ENCODE measurements around the gene PALB2. TPM values are rescaled to one million over a fixed set of nuclear protein-coding genes. Genes with fewer than 3 reads are reported as not detected.

PALB2 gene
- total and polyA plus RNA-seq, 2 experiments from 2014 or later = 24.2 to 34.0 TPM

DNA sequence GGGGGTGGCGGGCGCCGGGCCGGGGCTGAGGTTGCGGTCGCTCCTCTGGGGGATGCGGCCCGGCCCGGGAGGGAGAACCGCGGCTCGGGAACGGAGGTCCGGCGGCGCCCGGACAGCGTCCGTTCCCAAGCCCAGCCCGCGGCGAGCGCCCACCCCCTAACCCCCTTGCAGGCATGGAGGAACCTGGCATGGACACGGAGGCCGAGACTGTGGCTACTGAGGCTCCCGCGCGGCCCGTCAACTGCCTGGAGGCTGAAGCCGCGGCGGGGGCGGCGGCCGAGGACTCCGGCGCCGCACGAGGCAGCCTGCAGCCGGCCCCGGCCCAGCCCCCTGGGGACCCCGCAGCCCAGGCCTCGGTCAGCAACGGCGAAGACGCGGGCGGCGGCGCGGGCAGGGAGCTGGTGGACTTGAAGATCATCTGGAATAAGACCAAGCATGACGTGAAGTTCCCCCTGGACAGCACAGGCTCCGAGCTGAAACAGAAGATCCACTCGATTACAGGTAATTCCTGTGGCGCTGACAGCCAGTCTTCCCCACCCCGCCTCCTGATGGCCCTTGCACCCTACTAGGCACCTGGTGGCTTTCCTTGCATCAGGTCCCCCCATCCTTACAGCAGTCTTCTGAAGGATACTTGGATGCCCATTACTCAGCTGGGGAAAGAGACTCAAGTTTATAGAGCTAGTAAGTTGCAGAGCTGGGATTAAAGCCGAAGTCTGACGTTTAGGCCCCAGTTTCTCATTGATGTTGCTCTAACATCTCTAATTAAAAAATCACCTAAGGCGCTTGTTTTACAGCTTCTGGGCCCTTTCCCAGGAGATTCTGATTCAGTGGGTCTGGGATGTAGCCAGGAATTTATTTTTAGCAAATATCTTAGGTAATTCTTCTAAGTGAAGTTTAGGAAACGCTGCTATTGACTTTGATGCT lies 83.1 kb downstream of the PALB2 start (continued):
- no peak for TF ChIP-seq ZNF114 (CRISPR knock-in tag; IDR thresholded peaks at IDR 0.05)
- TF ChIP-seq JUNB (IDR thresholded peaks at IDR 0.05; ENCODE audit: unreplicated experiment) = no peak
- TF ChIP-seq EZH2phosphoT487 (IDR thresholded peaks at IDR 0.05; ENCODE audit: unreplicated experiment) = no peak
- no peak for TF ChIP-seq ZNF331 (CRISPR knock-in tag; IDR thresholded peaks at IDR 0.05; ENCODE audit: low read depth)
- TF ChIP-seq NANOG (IDR thresholded peaks at IDR 0.05; ENCODE audit: borderline replicate concordance) = no peak

DNA sequence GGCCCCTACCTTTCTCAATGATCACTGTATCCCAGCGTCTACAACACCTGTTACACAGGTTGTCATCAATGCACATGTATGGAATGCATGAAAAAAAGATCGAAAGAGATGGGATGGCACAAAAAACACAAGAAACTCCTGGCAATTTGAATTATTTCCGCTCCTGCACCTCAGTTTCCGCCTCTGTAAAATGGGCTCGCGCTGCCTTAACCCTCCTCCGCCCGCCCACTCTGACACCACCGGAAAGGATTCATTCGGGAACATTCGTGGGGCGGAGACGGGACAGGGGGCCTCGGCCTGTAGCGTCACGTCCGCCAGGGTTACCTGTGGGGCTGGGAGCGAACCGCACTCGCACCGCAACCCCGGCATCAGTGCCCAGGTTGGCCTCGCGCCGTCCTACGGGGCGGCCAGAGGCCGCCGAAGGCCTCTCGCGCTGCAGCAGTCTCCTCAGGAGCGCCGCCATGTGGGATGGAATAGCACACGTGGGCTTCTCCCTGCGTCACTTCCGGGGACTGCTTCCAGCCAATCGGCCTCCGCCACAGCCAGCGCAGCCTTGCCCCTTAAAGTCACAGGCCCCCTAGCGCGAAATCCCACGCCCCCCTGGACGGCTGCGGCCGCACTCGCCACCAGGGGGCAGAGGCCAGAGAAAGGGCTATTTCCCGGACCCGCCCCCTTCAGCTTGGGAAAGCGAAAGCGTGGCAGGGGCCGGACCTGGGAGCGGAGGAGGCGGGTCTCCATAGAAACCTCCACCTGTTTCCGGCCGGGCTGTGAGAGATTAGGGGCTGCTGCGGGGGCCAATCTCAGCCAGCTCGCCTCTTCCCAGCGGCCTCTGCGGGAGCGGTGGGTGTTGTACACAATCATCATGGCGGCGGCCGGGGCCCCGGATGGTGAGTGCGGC lies 84.0 kb downstream of the PALB2 start, which contains the start of the genes EARS2 and UBFD1:
Gene EARS2, minus strand, starts transcription at position 470 of the 898 bp plus-strand sequence. Its CDS starts 7 bp downstream, at position 463.
Gene UBFD1, plus strand, starts transcription at position 847 of the 898 bp plus-strand sequence. Its CDS starts 16 bp downstream, at position 863.
- peaks cover 42% of the 10 kb centered on the region for H3K36me3 Mint-ChIP-seq (ENCODE audit: low read depth)
- peaks cover 7% of the 10 kb centered on the region; the same call in 1 of the 3 replicates for H3K4me1 Mint-ChIP-seq
- TF ChIP-seq JUNB (IDR thresholded peaks at IDR 0.05; ENCODE audit: unreplicated experiment) = no peak
- TF ChIP-seq POLR2AphosphoS5 (IDR thresholded peaks at IDR 0.05; ENCODE audit: low read depth) = peak; percentile 61
- no peak for TF ChIP-seq EZH2phosphoT487 (IDR thresholded peaks at IDR 0.05; ENCODE audit: unreplicated experiment)
- TF ChIP-seq, protein P1, sequence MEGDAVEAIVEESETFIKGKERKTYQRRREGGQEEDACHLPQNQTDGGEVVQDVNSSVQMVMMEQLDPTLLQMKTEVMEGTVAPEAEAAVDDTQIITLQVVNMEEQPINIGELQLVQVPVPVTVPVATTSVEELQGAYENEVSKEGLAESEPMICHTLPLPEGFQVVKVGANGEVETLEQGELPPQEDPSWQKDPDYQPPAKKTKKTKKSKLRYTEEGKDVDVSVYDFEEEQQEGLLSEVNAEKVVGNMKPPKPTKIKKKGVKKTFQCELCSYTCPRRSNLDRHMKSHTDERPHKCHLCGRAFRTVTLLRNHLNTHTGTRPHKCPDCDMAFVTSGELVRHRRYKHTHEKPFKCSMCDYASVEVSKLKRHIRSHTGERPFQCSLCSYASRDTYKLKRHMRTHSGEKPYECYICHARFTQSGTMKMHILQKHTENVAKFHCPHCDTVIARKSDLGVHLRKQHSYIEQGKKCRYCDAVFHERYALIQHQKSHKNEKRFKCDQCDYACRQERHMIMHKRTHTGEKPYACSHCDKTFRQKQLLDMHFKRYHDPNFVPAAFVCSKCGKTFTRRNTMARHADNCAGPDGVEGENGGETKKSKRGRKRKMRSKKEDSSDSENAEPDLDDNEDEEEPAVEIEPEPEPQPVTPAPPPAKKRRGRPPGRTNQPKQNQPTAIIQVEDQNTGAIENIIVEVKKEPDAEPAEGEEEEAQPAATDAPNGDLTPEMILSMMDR (conservative IDR thresholded peaks at IDR 0.05; ENCODE audit: low read depth in 2 of 2) = peak; percentile 58 to 82
- no peak; the same call in 1 of the 2 replicates for TF ChIP-seq ZNF114 (CRISPR knock-in tag; IDR thresholded peaks at IDR 0.05)
- TF ChIP-seq, protein P2, sequence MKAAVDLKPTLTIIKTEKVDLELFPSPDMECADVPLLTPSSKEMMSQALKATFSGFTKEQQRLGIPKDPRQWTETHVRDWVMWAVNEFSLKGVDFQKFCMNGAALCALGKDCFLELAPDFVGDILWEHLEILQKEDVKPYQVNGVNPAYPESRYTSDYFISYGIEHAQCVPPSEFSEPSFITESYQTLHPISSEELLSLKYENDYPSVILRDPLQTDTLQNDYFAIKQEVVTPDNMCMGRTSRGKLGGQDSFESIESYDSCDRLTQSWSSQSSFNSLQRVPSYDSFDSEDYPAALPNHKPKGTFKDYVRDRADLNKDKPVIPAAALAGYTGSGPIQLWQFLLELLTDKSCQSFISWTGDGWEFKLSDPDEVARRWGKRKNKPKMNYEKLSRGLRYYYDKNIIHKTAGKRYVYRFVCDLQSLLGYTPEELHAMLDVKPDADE (IDR thresholded peaks at IDR 0.05) = peak; percentile 49; the same call in 1 of the 2 replicates
- no peak for TF ChIP-seq EZH2 (IDR thresholded peaks at IDR 0.05; ENCODE audit: low read depth, unreplicated experiment)
- TF ChIP-seq, protein P3, sequence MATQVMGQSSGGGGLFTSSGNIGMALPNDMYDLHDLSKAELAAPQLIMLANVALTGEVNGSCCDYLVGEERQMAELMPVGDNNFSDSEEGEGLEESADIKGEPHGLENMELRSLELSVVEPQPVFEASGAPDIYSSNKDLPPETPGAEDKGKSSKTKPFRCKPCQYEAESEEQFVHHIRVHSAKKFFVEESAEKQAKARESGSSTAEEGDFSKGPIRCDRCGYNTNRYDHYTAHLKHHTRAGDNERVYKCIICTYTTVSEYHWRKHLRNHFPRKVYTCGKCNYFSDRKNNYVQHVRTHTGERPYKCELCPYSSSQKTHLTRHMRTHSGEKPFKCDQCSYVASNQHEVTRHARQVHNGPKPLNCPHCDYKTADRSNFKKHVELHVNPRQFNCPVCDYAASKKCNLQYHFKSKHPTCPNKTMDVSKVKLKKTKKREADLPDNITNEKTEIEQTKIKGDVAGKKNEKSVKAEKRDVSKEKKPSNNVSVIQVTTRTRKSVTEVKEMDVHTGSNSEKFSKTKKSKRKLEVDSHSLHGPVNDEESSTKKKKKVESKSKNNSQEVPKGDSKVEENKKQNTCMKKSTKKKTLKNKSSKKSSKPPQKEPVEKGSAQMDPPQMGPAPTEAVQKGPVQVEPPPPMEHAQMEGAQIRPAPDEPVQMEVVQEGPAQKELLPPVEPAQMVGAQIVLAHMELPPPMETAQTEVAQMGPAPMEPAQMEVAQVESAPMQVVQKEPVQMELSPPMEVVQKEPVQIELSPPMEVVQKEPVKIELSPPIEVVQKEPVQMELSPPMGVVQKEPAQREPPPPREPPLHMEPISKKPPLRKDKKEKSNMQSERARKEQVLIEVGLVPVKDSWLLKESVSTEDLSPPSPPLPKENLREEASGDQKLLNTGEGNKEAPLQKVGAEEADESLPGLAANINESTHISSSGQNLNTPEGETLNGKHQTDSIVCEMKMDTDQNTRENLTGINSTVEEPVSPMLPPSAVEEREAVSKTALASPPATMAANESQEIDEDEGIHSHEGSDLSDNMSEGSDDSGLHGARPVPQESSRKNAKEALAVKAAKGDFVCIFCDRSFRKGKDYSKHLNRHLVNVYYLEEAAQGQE (IDR thresholded peaks at IDR 0.05; ENCODE audit: unreplicated experiment) = no peak
- TF ChIP-seq CREB1 (CRISPR knock-in tag; IDR thresholded peaks at IDR 0.05; ENCODE audit: low read depth) = peak; percentile 92
- peak; percentile 36; the same call in 1 of the 2 replicates for TF ChIP-seq ZNF331 (CRISPR knock-in tag; IDR thresholded peaks at IDR 0.05; ENCODE audit: low read depth)
- Histone ChIP-seq H3K79me2 (replicated peaks; ENCODE audit: insufficient read depth) (peaks cover 78% of the 10 kb centered on the region), H3F3A (replicated peaks; ENCODE audit: low read depth) (peaks cover 14% of the 10 kb centered on the region), H2AFZ (peak within 1 kb of the TSS; percentile 83; the same call in 1 of the 2 replicates), H3K9me2 (ENCODE audit: insufficient read depth) (no peaks in the 10 kb centered on the region), H3K4me3 (peak within 1 kb of the TSS; percentile 90), H3K27me3 (ENCODE audit: insufficient read depth) (no peaks in the 10 kb centered on the region), H4K20me1 (replicated peaks; ENCODE audit: insufficient read depth) (peaks cover 22% of the 10 kb centered on the region), H3K4me2 (peak within 1 kb of the TSS; percentile 85), H3K36me3 (ENCODE audit: insufficient read depth) (peaks cover 35% of the 10 kb centered on the region), H3K27ac (ENCODE audit: low read depth) (peak within 1 kb of the TSS; percentile 86), H3K4me1 (ENCODE audit: insufficient read depth) (peaks cover 14% of the 10 kb centered on the region)
- H3K27me3 Mint-ChIP-seq (ENCODE audit: insufficient read depth, low read depth, poor library complexity) = peaks cover 9% of the 10 kb centered on the region
- peak within 1 kb of the TSS; percentile 94 for H3K27ac Mint-ChIP-seq
- peak; percentile 96 for ATAC-seq
- H3K4me3 Mint-ChIP-seq = peak within 1 kb of the TSS; percentile 94
- DNase-seq (ENCODE audit: low spot score) = peak; percentile 99
- H3K9me3 Mint-ChIP-seq = peaks cover 3% of the 10 kb centered on the region; the same call in 1 of the 3 replicates

All from GM23338 (cell line).